ENCODE measurements around the gene GRHL1.

The GRHL1 gene

GRCh38 chr2:9972621-9973479 lies 21.4 kb downstream of the GRHL1 start:
- no peak for DNase-seq

DNA sequence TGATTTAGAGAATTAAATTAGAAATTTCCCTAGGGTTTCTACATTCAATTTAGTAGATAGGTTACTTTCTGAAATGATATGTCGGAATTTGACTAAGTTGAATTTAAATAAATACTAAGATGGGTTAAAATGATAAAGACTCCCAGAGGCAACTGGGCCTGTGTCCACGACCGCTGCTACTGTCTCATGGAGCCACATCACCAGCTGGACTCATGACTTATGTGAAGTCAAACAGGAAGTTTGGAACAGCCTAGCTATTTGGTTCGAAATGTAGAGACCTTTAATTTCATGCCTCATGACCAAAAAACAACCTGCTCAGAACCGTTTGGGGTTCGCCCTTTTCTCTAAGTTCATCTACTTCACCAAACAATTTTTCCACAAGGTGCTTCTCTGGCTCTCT lies 22.2 kb downstream of the GRHL1 start:
- DNase-seq = no peak

DNA sequence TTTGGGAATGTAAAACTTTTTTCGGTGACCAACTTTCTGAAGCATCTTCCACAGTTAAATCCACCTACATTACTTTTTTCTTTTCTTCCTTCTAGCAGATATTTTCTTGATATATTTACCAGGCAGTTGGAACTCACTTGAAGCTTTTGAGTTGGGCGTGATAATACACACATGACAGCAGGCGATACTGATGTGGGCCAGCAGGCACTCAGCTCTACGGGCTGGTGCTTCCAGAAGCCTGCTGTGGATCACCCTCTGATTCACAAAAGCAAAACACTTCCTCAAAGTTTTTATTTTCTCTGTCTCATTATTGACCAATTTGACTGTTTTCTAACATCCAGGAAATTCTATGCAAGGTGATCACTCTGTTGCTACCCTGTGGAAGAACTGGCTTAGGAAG lies 22.9 kb downstream of the GRHL1 start:
- no peak for DNase-seq

- DNase-seq = peak; percentile 8
Observed at GRCh38 chr2:9975328-9975727, 23.8 kb downstream of the GRHL1 start.

DNA sequence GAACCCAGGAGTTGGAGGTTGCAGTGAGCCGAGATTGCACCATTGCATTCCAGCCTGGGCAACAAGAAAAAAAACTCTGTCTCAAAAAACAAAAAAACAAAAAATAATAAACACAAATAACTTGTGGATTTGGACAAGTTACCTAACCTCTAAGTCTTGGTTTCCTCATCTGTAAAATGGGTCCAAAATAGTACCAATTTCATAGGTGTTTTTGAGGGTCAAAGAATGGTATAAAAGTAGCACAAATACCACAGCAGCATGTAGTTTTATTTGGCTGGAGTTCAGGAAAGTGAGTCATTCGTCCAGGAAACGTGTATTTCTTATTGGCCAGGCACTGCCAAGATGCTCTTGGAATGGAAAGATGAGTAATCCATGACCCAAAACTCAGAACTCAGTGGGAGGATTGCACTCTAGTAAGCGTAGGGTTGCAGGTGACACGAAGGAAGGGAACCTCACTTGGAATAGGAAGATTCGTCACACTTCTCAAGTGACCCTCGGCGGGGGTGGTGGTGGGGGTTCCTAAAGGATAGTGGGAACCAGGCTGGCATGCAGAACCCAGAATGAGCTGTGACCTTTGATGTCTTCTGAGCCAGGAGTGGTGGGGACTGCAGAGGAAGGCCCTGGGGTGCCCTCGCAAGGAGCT lies 24.4 kb downstream of the GRHL1 start:
- DNase-seq = no peak

DNA sequence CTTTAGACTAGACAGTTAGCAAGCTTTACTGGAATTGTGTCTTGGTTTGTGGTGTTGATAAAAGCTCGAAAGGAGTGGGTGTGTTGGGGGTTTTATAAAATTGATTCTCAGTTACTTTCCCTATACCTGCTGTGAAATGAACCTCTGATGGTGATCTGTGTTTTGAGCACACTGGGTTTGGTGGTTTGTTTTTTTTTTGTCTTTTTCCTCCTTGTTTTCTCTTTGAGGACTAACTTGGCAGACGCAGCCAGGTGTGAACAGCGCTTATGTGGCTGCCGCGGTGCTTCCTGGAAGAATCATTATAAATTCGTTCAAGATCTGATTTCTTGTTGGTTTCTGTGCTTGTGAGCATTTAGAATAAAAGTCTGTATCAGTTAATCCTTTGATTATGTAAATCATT lies 28.5 kb downstream of the GRHL1 start:
- DNase-seq = no peak

GRCh38 chr2:9980520-9980919 lies 29.0 kb downstream of the GRHL1 start:
- DNase-seq = no peak

GRCh38 chr2:9981655-9982054 lies 30.2 kb downstream of the GRHL1 start:
- no peak for DNase-seq

DNA sequence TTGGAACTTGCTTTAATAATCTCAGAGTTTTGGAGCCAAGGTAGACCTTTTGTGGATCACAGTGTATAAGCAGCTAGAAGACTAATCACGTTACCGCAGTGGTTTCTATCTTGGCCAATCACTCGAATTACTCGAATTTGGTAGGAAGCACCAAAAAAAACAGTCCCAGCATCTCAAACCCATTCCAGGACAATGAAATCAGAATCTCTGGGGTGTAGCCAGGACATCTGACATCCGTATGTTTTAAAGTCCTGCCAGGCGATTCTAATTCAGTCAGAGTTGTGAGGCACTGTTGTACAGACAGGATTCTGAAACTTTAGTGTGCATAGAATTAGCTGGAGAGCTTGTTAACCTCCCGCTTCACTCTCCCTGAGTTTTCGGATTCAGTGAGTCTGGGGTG lies 30.8 kb downstream of the GRHL1 start:
- no peak for DNase-seq

DNA sequence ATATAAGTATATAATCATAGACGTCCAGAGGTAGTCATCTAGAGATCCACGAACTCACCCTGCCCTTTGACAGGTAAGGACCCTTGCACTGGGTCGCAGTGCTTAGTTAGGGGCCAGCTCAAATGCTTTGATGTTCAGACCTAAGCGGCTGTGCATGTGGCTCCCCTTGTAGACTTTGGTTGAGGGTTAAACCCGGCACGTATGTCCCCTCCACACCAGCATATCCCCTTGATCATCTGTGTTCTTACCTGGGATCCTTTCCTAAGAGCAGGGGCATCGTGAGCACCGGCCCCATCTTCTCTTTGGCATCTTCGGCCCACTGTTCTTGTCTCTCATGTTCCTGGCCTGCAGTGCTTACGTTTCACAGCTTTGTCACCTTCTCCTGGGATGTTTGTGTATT lies 31.4 kb downstream of the GRHL1 start:
- no peak for DNase-seq

DNA sequence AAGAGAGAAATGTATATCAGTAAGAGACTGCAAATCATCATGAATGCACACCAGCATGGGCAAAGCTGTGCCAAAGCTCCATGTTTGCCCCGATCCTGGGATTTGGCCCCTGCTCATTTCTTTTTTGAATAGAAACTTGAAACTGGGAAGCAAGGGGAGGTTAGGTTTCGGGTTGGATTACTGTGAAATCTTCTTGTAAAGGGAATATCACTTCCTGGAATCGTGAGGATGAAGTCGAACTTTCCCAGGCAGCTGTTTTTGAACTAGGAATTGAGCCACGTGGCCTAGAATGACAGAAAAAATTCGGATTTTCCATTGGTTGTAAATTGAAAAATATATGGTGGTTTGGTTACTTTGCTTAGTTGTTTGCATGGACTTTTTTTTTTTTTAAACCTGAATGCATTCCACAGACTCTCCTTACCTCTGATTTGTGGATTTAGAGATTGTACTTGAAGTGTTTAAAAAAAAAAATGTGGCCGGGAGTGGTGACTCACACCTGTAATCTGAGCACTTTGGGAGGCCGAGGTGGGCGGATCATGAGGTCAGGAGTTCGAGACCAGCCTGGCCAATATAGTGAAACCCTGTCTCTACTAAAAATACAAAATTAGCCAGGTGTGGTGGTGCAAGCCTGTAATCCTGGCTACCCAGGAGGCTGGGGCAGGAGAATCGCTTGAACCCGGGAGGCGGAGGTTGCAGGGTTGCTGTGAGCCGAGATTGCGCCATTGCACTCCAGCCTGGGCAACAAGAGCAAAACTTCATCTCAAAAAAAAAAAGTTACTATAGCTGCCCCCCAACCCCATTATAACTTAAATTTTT lies 32.1 kb downstream of the GRHL1 start:
- no peak for DNase-seq

DNA sequence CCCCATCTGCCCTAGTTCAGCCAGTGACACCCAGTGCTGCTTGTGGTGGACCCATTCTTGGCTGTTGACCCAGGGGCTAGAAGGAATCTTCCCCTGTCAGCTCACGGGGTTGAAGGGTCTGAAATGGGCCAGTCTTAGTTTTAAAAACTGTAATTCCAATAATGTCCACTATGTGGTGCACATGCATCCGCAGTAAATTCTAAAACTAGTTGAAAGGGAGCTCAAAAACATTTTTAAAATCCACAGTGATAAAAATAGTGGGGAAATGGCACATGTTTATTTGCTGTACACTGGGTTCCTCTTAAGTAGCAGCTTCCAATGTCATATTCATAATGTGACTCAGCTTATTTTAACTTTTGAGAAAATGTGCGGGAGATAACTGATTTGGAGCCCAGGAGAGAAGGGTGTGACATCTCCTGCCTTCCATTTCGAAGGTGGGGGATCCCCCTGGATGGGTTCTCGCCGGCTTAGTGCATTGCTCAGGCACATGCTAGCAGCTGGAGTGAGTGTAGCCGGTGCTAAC lies 32.8 kb downstream of the GRHL1 start:
- DNase-seq = peak; percentile 7

DNA sequence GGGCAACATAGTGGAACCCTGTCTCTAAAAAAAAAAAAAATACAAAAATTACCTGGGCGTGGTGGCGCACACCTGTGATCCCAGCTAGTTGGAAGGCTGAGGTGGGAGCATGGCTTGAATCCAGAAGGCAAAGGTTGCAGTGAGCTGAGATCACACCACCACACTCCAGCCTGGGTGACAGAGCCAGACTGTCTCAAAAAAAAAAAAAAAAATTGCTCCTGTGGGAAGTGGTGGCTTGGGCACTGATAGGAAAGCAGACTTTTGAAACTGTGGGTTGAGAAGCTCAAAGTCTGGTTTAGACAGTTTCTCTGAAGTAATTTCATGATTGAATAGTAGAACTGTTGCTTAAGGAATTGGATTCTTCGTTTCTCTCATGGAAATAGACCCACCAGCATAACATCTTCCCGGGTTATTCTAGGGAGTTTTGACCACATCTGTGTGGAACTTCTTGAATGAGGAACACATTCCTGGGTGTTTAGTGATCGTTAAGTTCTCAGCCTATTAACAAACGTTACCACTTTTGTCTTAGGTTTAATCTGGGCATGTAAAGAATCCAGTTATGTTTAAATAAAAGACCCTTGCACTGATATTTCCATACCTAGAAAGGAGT lies 33.5 kb downstream of the GRHL1 start:
- no peak for DNase-seq

GRCh38 chr2:9985531-9986328 lies 34.2 kb downstream of the GRHL1 start:
- no peak for DNase-seq

GRCh38 chr2:9988320-9988719 lies 36.8 kb downstream of the GRHL1 start:
- no peak for DNase-seq

DNA sequence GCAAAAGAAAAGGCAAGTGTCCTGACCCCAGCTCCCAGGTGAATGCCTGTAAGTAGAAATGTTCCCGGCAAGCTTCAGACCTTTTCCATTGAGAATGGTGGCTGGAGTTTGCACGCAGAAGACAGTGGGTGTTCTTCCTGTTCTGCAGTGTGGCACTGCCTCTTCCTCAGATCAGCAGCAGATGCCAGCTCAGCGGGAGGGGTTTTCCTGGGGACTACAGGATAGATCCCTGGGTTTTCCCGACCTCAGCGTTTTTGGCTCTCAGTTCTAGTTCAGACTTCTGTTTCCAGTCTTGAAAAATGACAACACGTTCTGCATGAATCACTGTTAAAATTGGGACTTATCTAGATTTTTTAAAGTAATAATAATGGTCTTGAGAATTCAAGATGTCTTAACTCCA lies 39.2 kb downstream of the GRHL1 start:
- no peak for DNase-seq

GRCh38 chr2:9991221-9991620 lies 39.7 kb downstream of the GRHL1 start:
- DNase-seq = no peak

DNA sequence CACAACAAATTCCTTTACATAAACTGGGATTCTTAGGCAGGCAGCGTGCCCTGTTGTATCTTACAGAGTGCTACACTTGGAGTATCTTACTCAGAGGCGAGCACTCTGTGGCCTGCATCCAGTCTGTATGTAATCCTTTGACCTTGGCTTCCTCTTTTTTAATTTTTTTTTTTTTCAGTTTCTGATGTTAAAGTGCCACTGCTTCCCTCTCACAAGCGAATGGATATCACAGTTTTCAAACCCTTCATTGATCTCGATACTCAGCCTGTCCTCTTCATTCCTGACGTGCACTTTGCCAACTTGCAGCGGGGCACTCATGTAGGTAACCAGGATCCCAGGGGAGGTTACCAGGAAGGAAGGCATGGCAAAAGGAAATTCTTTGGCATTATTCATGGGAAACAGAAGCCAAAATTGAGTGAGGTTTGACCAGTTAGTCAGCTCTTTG lies 40.4 kb downstream of the GRHL1 start:
- no peak for DNase-seq

GRCh38 chr2:9992427-9993187 lies 41.1 kb downstream of the GRHL1 start:
- no peak for DNase-seq

GRCh38 chr2:9993488-9994165 lies 42.1 kb downstream of the GRHL1 start:
- DNase-seq = no peak

GRCh38 chr2:9994462-9994861 lies 43.0 kb downstream of the GRHL1 start:
- no peak for DNase-seq

Measured in NCI-H748 treated with DMSO at 0.1 percent for 48 hours (cell line).